GM23338 (cell line): ENCODE data around the gene ST14. TPM values are rescaled to one million over a fixed set of nuclear protein-coding genes. Genes with fewer than 3 reads are reported as not detected.
A peak's percentile ranks its signal among the peaks of the same experiment; 100 is the strongest.

Source experiments
- ATAC-seq: fragments of 200-7000 bp; cut with Tn5 transposase; 3 replicates; pipeline ENCODE4 v1.9.1; 2020
- DNase-seq: peaks from one replicate; pipeline ENCODE4 v3.0.0-alpha.2; 2015; ENCODE audit warnings: low spot score
- H2AFZ ChIP-seq: fragments of 200-600 bp; sonication (generic); 2 replicates; pipeline ENCODE4 v1.8.0; 2016; ENCODE audit warnings: antibody characterized with exemption, mild to moderate bottlenecking, moderate library complexity
- H3F3A ChIP-seq: fragments of 200-600 bp; sonication (generic); replicated peaks from 2 replicates; pipeline ENCODE4 v1.8.0; 2017; ENCODE audit warnings: antibody characterized with exemption, mixed run types, low read depth
- H3K27ac ChIP-seq: fragments of 200-600 bp; sonication (generic); 2 replicates; pipeline ENCODE4 v1.6.1; 2016; ENCODE audit warnings: low read depth
- H3K27me3 ChIP-seq: fragments of 200-600 bp; sonication (generic); 2 replicates; pipeline ENCODE4 v1.8.0; 2016; ENCODE audit warnings: mild to moderate bottlenecking, mixed run types, moderate library complexity; ENCODE audit not compliant: insufficient read depth
- H3K36me3 ChIP-seq: fragments of 200-600 bp; sonication (generic); 2 replicates; pipeline ENCODE4 v1.8.0; 2016; ENCODE audit warnings: mild to moderate bottlenecking; ENCODE audit not compliant: insufficient read depth
- H3K4me1 ChIP-seq: fragments of 200-600 bp; sonication (generic); 2 replicates; pipeline ENCODE4 v1.8.0; 2016; ENCODE audit warnings: mild to moderate bottlenecking, moderate library complexity; ENCODE audit not compliant: insufficient read depth
- H3K4me2 ChIP-seq: fragments of 200-600 bp; sonication (generic); 2 replicates; pipeline ENCODE4 v1.7.1; 2017; ENCODE audit warnings: mixed run types
- H3K4me3 ChIP-seq: fragments of 200-600 bp; sonication (generic); 2 replicates; pipeline ENCODE4 v1.6.1; 2016; ENCODE audit warnings: mixed run types
- H3K79me2 ChIP-seq: fragments of 200-600 bp; sonication (generic); replicated peaks from 2 replicates; pipeline ENCODE4 v1.8.0; 2017; ENCODE audit warnings: mild to moderate bottlenecking; ENCODE audit not compliant: insufficient read depth
- H3K9me2 ChIP-seq: fragments of 200-600 bp; sonication (generic); 2 replicates; pipeline ENCODE4 v1.8.0; 2017; ENCODE audit not compliant: insufficient read depth
- H4K20me1 ChIP-seq: fragments of 200-600 bp; sonication (generic); replicated peaks from 2 replicates; pipeline ENCODE4 v1.8.0; 2017; ENCODE audit warnings: mild to moderate bottlenecking; ENCODE audit not compliant: insufficient read depth
- H3K27ac Mint-ChIP-seq: 2 replicates; pipeline ENCODE4 v1.8.0; 2020; ENCODE audit warnings: inconsistent platforms, mild to moderate bottlenecking, moderate library complexity, mixed read lengths
- H3K27me3 Mint-ChIP-seq: 3 replicates; pipeline ENCODE4 v1.8.0; 2022; ENCODE audit warnings: low read depth, mild to moderate bottlenecking, moderate library complexity, mixed read lengths, inconsistent platforms; ENCODE audit not compliant: insufficient read depth, poor library complexity
- H3K36me3 Mint-ChIP-seq: 3 replicates; pipeline ENCODE4 v1.8.0; 2021; ENCODE audit warnings: low read depth, mild to moderate bottlenecking, inconsistent platforms, moderate library complexity, mixed read lengths
- H3K4me1 Mint-ChIP-seq: 3 replicates; pipeline ENCODE4 v1.8.0; 2020; ENCODE audit warnings: mild to moderate bottlenecking, inconsistent platforms, mixed read lengths
- H3K4me3 Mint-ChIP-seq: 3 replicates; pipeline ENCODE4 v1.8.0; 2021; ENCODE audit warnings: moderate library complexity, mild to moderate bottlenecking, inconsistent platforms, mixed read lengths
- H3K9me3 Mint-ChIP-seq: 3 replicates; pipeline ENCODE4 v1.8.0; 2020; ENCODE audit warnings: moderate library complexity, mild to moderate bottlenecking, inconsistent platforms, mixed read lengths
- CTCF ChIP-seq, 2 experiments: fragments of 200-600 bp in 1 of 2; sonication (generic) in 1 of 2; conservative IDR thresholded peaks; 2 replicates each; pipeline versions ENCODE4 v1.5.1 to v1.6.1; 2016 to 2017; ENCODE audit warnings: antibody characterized with exemption in 2 of 2, low read depth in 2 of 2, mild to moderate bottlenecking in 2 of 2, moderate library complexity in 1 of 2
- ETS1 ChIP-seq: IDR thresholded peaks from 2 replicates; pipeline ENCODE4 v1.6.1; 2016; ENCODE audit warnings: antibody characterized with exemption
- EZH2 ChIP-seq: fragments of 200-600 bp; sonication (generic); IDR thresholded peaks from one replicate; pipeline ENCODE4 v1.8.0; 2017; ENCODE audit warnings: antibody characterized with exemption, mild to moderate bottlenecking, low read depth; ENCODE audit not compliant: unreplicated experiment
- EZH2phosphoT487 ChIP-seq: fragments of 200-600 bp; sonication (generic); IDR thresholded peaks from one replicate; pipeline ENCODE4 v1.8.1; 2018; ENCODE audit warnings: antibody characterized with exemption; ENCODE audit not compliant: unreplicated experiment
- NANOG ChIP-seq: IDR thresholded peaks from 2 replicates; pipeline ENCODE4 v1.6.1; 2016; ENCODE audit warnings: antibody characterized with exemption, borderline replicate concordance
- REST ChIP-seq: IDR thresholded peaks from one replicate; pipeline ENCODE4 v1.6.1; 2018; ENCODE audit warnings: antibody characterized with exemption; ENCODE audit not compliant: unreplicated experiment
- STAT1 ChIP-seq: IDR thresholded peaks from one replicate; pipeline ENCODE4 v1.6.1; 2016; ENCODE audit warnings: antibody characterized with exemption; ENCODE audit not compliant: unreplicated experiment
- ZNF114 ChIP-seq: fragments of 250-450 bp; sonication (Bioruptor Pico); IDR thresholded peaks from 2 replicates; pipeline ENCODE4 v1.5.0; 2020; ENCODE audit warnings: mild to moderate bottlenecking, moderate library complexity
- ZNF331 ChIP-seq: fragments of 250-450 bp; sonication (Bioruptor Pico); IDR thresholded peaks from 2 replicates; pipeline ENCODE4 v1.5.0; 2020; ENCODE audit warnings: low read depth, mild to moderate bottlenecking, moderate library complexity
- polyA plus RNA-seq: library from polyadenylated mRNA; unstranded; fragments of >200 nt; fragmentation: Nextera tagmentation; extraction: Ambion mirVana; gene quantifications from 2 replicates; pipeline ENCODE4 v1.2.1, GENCODE V29; 2016
- total RNA-seq: library from RNA; depleted of rRNA; stranded (reverse); fragments of >200 nt; shearing (Covaris generic); gene quantifications from 2 replicates; pipeline ENCODE4 v1.2.3, GENCODE V29; 2014

ST14 gene
- total and polyA plus RNA-seq, 2 experiments from 2014 or later = 7.9 to 32.7 TPM

- no peak for ATAC-seq
- peaks cover 40% of the 10 kb centered on the region for H3K27me3 Mint-ChIP-seq
These were observed 4.0 kb downstream of the ST14 start for GRCh38 chr11:130163346-130164220.

More at GRCh38 chr11:130163346-130164220, 4.0 kb downstream of the ST14 start:
- TF ChIP-seq NANOG = no peak
- no peak for TF ChIP-seq STAT1
- no peak for TF ChIP-seq ETS1
- no peak for TF ChIP-seq ZNF331
- TF ChIP-seq EZH2 = no peak
- no peak for TF ChIP-seq ZNF114
- TF ChIP-seq REST = no peak
- 0 out of 4 replicates have a peak, but pooled peaks have one; percentile 8 to 20 for TF ChIP-seq CTCF (conservative IDR thresholded peaks at IDR 0.05; ENCODE audit: low read depth in 2 of 2)
- TF ChIP-seq EZH2phosphoT487 = no peak
- Histone ChIP-seq H3K4me1 (peaks cover 26% of the 10 kb centered on the region), H3K27ac (no peak overlapping the region), H3K4me3 (no peak overlapping the region), H3K4me2 (no peak overlapping the region), H2AFZ (no peak overlapping the region), H4K20me1 (peaks cover 9% of the 10 kb centered on the region; the same call in 1 of the 2 replicates), H3K9me2 (no peaks in the 10 kb centered on the region), H3F3A (peaks cover 8% of the 10 kb centered on the region; the same call in 1 of the 2 replicates), H3K27me3 (peaks cover 41% of the 10 kb centered on the region), H3K36me3 (no peaks in the 10 kb centered on the region; the same call in 1 of the 2 replicates), H3K79me2 (peaks cover 8% of the 10 kb centered on the region; the same call in 1 of the 2 replicates)
- no peak overlapping the region for H3K4me3 Mint-ChIP-seq
- H3K4me1 Mint-ChIP-seq = peaks cover 34% of the 10 kb centered on the region
- no peaks in the 10 kb centered on the region; the same call in 2 of the 3 replicates for H3K9me3 Mint-ChIP-seq
- H3K36me3 Mint-ChIP-seq = no peaks in the 10 kb centered on the region; the same call in 2 of the 3 replicates
- H3K27ac Mint-ChIP-seq = no peak overlapping the region
- DNase-seq = no peak
